Vagina (tissue), 2 donors: ENCODE results near the gene ST7. TPM values are rescaled to one million over a fixed set of nuclear protein-coding genes. Genes with fewer than 3 reads are reported as not detected.

Experiments used
- DNase-seq, 2 donors: peaks; one replicate each; pipeline ENCODE4 v3.0.0-alpha.2; 2017; ENCODE audit errors: extremely low spot score in 2 of 2
- H3K27ac ChIP-seq: fragments of 200-600 bp; sonication (generic); one replicate; pipeline ENCODE4 v1.5.1; 2019
- H3K27me3 ChIP-seq: fragments of 200-600 bp; sonication (generic); one replicate; pipeline ENCODE4 v1.5.1; 2019
- H3K36me3 ChIP-seq, 2 donors: fragments of 200-600 bp; sonication (generic); one replicate each; pipeline ENCODE4 v1.5.1; 2017 to 2019
- H3K4me1 ChIP-seq: fragments of 200-600 bp; sonication (generic); one replicate; pipeline ENCODE4 v1.5.1; 2019
- H3K4me3 ChIP-seq, 2 donors: fragments of 200-600 bp; sonication (generic); 1 replicate in 1 of 2; 2 replicates in 1 of 2; pipeline ENCODE4 v1.5.1; 2016 to 2019
- H3K9me3 ChIP-seq: fragments of 200-600 bp; sonication (generic); one replicate; pipeline ENCODE4 v1.5.1; 2019
- POLR2A ChIP-seq, 2 donors: fragments of 450-650 bp; IDR thresholded peaks; one replicate each; pipeline ENCODE4 v1.6.1; 2017; ENCODE audit warnings: antibody characterized with exemption in 2 of 2, mild to moderate bottlenecking in 2 of 2, moderate library complexity in 2 of 2
- POLR2AphosphoS5 ChIP-seq, 2 donors: sonication (generic); formaldehyde crosslinking; IDR thresholded peaks; one replicate each; pipeline ENCODE4 v1.9.0; 2017; ENCODE audit warnings: antibody characterized with exemption in 2 of 2, mild to moderate bottlenecking in 2 of 2, low read depth in 1 of 2; ENCODE audit not compliant: insufficient read depth in 1 of 2
- intact Hi-C: fragments of 100-400 bp; cut with DNase I; formaldehyde crosslinking; loops from one replicate; pipeline ENCODE4 v1.15.1; 2023
- microRNA-seq: library from miRNA; unstranded; fragments of <30 nt; microRNA quantifications from one replicate; pipeline ENCODE4, GENCODE V29; 2017; ENCODE audit warnings: borderline number of aligned reads, borderline replicate concordance
- small RNA-seq: library from RNA; depleted of rRNA; stranded (forward); fragments of <200 nt; gene quantifications from one replicate; pipeline ENCODE3, GENCODE V24; 2016
- total RNA-seq: library from RNA; depleted of rRNA; stranded (reverse); fragments of >200 nt; gene quantifications from one replicate; pipeline ENCODE4 v1.2.3, GENCODE V29; 2016
- TF ChIP-seq, protein P1 (sequence below), 3 experiments: fragments of 450-650 bp in 2 of 3; fragments of 200-600 bp in 1 of 3; sonication (generic) in 1 of 3; IDR thresholded peaks; one replicate each; pipeline ENCODE4 v1.5.1; 2017 to 2019; ENCODE audit warnings: antibody characterized with exemption in 3 of 3, mild to moderate bottlenecking in 2 of 3, moderate library complexity in 2 of 3

Gene ST7
- total RNA-seq, 1 donor from 2014 or later = 15.2 TPM

- no peaks in the 10 kb centered on the region for H3K9me3 ChIP-seq
- no peak overlapping the region for H3K27ac ChIP-seq
- TF ChIP-seq POLR2A (IDR thresholded peaks at IDR 0.05) (no peak), POLR2AphosphoS5 (IDR thresholded peaks at IDR 0.05; ENCODE audit: insufficient read depth in 1 of 2, low read depth in 1 of 2) (no peak)
- TF ChIP-seq, protein P1, sequence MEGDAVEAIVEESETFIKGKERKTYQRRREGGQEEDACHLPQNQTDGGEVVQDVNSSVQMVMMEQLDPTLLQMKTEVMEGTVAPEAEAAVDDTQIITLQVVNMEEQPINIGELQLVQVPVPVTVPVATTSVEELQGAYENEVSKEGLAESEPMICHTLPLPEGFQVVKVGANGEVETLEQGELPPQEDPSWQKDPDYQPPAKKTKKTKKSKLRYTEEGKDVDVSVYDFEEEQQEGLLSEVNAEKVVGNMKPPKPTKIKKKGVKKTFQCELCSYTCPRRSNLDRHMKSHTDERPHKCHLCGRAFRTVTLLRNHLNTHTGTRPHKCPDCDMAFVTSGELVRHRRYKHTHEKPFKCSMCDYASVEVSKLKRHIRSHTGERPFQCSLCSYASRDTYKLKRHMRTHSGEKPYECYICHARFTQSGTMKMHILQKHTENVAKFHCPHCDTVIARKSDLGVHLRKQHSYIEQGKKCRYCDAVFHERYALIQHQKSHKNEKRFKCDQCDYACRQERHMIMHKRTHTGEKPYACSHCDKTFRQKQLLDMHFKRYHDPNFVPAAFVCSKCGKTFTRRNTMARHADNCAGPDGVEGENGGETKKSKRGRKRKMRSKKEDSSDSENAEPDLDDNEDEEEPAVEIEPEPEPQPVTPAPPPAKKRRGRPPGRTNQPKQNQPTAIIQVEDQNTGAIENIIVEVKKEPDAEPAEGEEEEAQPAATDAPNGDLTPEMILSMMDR (IDR thresholded peaks at IDR 0.05) = no peak
- no peaks in the 10 kb centered on the region for H3K27me3 ChIP-seq
- peaks cover 4% of the 10 kb centered on the region for H3K4me1 ChIP-seq
- intact Hi-C loops = no loop called here
- DNase-seq = no peak
- H3K36me3 ChIP-seq = no peaks in the 10 kb centered on the region
- no peak overlapping the region for H3K4me3 ChIP-seq
These were observed 321.6 kb downstream of the ST7 start for GRCh38 chr7:117274951-117275350.

DNA sequence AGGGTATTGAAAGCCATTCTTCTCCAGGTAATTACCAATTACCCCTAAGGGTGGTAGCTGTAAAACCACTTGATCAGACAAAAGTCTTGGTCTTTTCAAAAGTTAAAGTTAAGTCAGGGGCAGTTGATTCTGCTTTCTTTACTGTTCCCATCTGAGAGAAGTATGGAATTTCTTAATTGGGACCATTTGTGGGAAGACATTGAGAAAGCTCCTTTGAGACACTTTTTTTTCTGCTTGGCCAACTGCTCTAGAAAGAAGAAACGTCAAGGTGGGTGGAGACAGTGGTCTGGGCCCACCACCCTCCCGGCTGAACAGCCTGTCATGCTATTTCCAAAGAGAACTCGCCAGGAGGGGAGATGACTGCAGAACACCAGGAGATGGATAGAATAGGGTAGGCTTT is 324.3 kb downstream of the ST7 start:
- Histone ChIP-seq H3K36me3 (no peaks in the 10 kb centered on the region), H3K4me1 (no peaks in the 10 kb centered on the region), H3K4me3 (no peak overlapping the region), H3K27me3 (no peaks in the 10 kb centered on the region), H3K27ac (no peak overlapping the region), H3K9me3 (no peaks in the 10 kb centered on the region)
- intact Hi-C loops = no loop called here
- TF ChIP-seq POLR2A (IDR thresholded peaks at IDR 0.05) (no peak), POLR2AphosphoS5 (IDR thresholded peaks at IDR 0.05; ENCODE audit: insufficient read depth in 1 of 2, low read depth in 1 of 2) (no peak)
- TF ChIP-seq, protein P1 (IDR thresholded peaks at IDR 0.05) = no peak
- peak in 1 of 2 donors; percentile 75 for DNase-seq

DNA sequence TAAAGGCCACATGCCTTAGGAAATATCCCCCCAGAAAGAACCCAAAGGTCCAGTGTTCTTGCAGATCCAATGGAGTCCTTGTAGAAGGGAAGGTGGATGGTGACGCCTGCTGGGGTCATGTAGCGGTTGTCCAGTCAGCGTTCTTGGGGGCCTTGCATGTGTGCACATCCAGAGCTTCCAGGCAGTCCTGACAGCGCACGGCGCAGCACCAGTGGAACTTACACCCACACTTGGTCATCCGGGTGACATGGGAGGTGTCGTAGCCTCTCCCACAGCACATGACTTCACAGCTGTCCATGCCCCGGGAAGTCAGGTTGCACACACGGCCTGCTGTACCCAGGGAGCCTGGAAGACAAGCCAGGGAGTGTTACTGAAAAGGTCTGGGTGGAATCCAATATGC is 324.7 kb downstream of the ST7 start:
- Histone ChIP-seq H3K27ac (no peak overlapping the region), H3K36me3 (no peaks in the 10 kb centered on the region), H3K9me3 (no peaks in the 10 kb centered on the region), H3K27me3 (no peaks in the 10 kb centered on the region), H3K4me3 (no peak overlapping the region), H3K4me1 (no peaks in the 10 kb centered on the region)
- TF ChIP-seq, protein P1 (IDR thresholded peaks at IDR 0.05) = no peak
- no peak for TF ChIP-seq POLR2AphosphoS5 (IDR thresholded peaks at IDR 0.05; ENCODE audit: insufficient read depth in 1 of 2, low read depth in 1 of 2)
- no peak for TF ChIP-seq POLR2A (IDR thresholded peaks at IDR 0.05)
- intact Hi-C loops = no loop called here
- no peak for DNase-seq

- no peaks in the 10 kb centered on the region for H3K9me3 ChIP-seq
- H3K4me3 ChIP-seq = no peak overlapping the region
- no peak for DNase-seq
- no peaks in the 10 kb centered on the region for H3K4me1 ChIP-seq
- TF ChIP-seq, protein P1 (IDR thresholded peaks at IDR 0.05) = no peak
- TF ChIP-seq POLR2AphosphoS5 (IDR thresholded peaks at IDR 0.05; ENCODE audit: insufficient read depth in 1 of 2, low read depth in 1 of 2) (no peak), POLR2A (IDR thresholded peaks at IDR 0.05) (no peak)
- intact Hi-C loops = no loop called here
- H3K27ac ChIP-seq = no peak overlapping the region
- H3K36me3 ChIP-seq = no peaks in the 10 kb centered on the region
- no peaks in the 10 kb centered on the region for H3K27me3 ChIP-seq
These were observed 325.9 kb downstream of the ST7 start for GRCh38 chr7:117279203-117279602.

Small RNAs within 50 kb of the gene (microRNA-seq; reads per million reads assigned to microRNA genes)
- not detected for gene MIR6132

Small RNAs within 50 kb of the gene (small RNA-seq; reads per million reads assigned to genes)
- not detected for gene AC002542.1
- gene MTCYBP6 = not detected
- not detected for gene RF00019
- not detected for gene RF02179
- not detected for gene RF02180
- not detected for gene RF02181
- not detected for gene RF02183
- gene RF02184 = not detected
- gene RF02185 = not detected
- not detected for gene RF02188
- not detected for gene RNA5SP239

Other genes with a start within 250 kb of the ST7 start
- gene CAPZA2, start 90.9 kb upstream of the ST7 start, total RNA-seq = 86.2 TPM